HUES64 (cell line): ENCODE data around the gene TPRN.

Source experiments
- H3K27ac ChIP-seq: 2 replicates; pipeline ENCODE4 v1.7.0; 2013; ENCODE audit warnings: low read depth, low read length, inconsistent platforms
- H3K27me3 ChIP-seq: 2 replicates; pipeline ENCODE4 v1.6.1; 2013; ENCODE audit warnings: mild to moderate bottlenecking, low read length; ENCODE audit not compliant: insufficient read depth
- H3K36me3 ChIP-seq: 2 replicates; pipeline ENCODE4 v1.6.1; 2013; ENCODE audit warnings: mild to moderate bottlenecking, low read length; ENCODE audit not compliant: insufficient read depth
- H3K4me1 ChIP-seq: 2 replicates; pipeline ENCODE4 v1.6.1; 2013; ENCODE audit warnings: mild to moderate bottlenecking, low read length, moderate library complexity; ENCODE audit not compliant: insufficient read depth
- H3K4me3 ChIP-seq: 2 replicates; pipeline ENCODE4 v1.5.1; 2013; ENCODE audit warnings: mild to moderate bottlenecking, low read length, moderate library complexity
- H3K9ac ChIP-seq: 2 replicates; pipeline ENCODE4 v1.6.1; 2013; ENCODE audit warnings: mild to moderate bottlenecking, low read depth, low read length
- H3K9me3 ChIP-seq: 2 replicates; pipeline ENCODE4 v1.6.1; 2013; ENCODE audit warnings: low read depth, low read length; ENCODE audit not compliant: insufficient read depth
- WGBS: fragments of 150-250, 120-280 bp; methylation state at CpG from one replicate; pipeline ENCODE4 v1.1.7; 2013; ENCODE audit warnings: missing lambda C conversion rate; 5-methylcytosine and 5-hydroxymethylcytosine counted together

TPRN gene

DNA sequence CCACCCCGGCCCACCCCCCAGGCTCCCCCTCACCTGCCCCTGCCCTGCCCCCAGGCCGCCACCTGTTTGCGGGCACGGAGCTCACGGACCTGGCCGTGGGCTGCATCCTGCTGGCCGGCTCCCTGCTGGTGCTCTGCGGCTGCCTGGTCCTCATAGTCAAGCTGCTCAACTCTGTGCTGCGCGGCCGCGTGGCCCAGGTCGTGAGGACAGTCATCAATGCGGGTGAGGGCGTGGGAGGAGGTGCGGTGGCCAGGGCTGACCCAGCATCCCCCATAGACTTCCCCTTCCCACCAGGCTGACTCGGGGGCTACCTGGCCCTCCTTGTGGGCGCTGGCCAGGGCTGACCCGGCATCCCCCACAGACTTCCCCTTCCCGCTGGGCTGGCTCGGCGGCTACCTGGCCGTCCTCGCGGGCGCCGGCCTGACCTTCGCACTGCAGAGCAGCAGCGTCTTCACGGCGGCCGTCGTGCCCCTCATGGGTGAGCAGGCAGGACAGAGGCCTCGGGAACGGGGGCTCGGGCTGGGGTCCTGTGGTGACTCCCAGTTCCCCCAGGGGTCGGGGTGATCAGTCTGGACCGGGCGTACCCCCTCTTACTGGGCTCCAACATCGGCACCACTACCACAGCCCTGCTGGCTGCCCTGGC is 33.6 kb upstream of the TPRN start:
- no peaks in the 10 kb centered on the region for H3K9me3 ChIP-seq
- H3K4me3 ChIP-seq: no peak overlapping the region
- no peaks in the 10 kb centered on the region for H3K36me3 ChIP-seq
- no peaks in the 10 kb centered on the region for H3K27me3 ChIP-seq
- no peak overlapping the region for H3K27ac ChIP-seq
- no peak overlapping the region for H3K9ac ChIP-seq
- WGBS: 90% methylated on average over 39 of the region's 40 CpGs
- H3K4me1 ChIP-seq: peaks cover 6% of the 10 kb centered on the region

- no peaks in the 10 kb centered on the region for H3K27me3 ChIP-seq
- no peaks in the 10 kb centered on the region for H3K36me3 ChIP-seq
- no peak overlapping the region for H3K4me3 ChIP-seq
- H3K9me3 ChIP-seq: no peaks in the 10 kb centered on the region
- 89% methylated on average over 40 of the region's 40 CpGs for WGBS
- no peak overlapping the region; the same call in 1 of the 2 replicates for H3K9ac ChIP-seq
- H3K27ac ChIP-seq: no peak overlapping the region
- peaks cover 6% of the 10 kb centered on the region for H3K4me1 ChIP-seq
Observed at GRCh38 chr9:137233143-137233980, 32.8 kb upstream of the TPRN start.

- Histone ChIP-seq H3K4me3 (no peak overlapping the region), H3K36me3 (no peaks in the 10 kb centered on the region), H3K27me3 (no peaks in the 10 kb centered on the region), H3K27ac (no peak overlapping the region), H3K9me3 (no peaks in the 10 kb centered on the region), H3K4me1 (peaks cover 6% of the 10 kb centered on the region), H3K9ac (no peak overlapping the region)
- WGBS: 92% methylated on average over 24 of the region's 24 CpGs
Observed at GRCh38 chr9:137232510-137232909, 32.0 kb upstream of the TPRN start.

- Histone ChIP-seq H3K36me3 (no peaks in the 10 kb centered on the region), H3K9me3 (no peaks in the 10 kb centered on the region), H3K27me3 (no peaks in the 10 kb centered on the region), H3K9ac (no peak overlapping the region), H3K27ac (no peak overlapping the region), H3K4me1 (peaks cover 5% of the 10 kb centered on the region), H3K4me3 (no peak overlapping the region)
- 91% methylated on average over 10 of the region's 10 CpGs for WGBS
Observed at GRCh38 chr9:137232101-137232500, 31.6 kb upstream of the TPRN start.

DNA sequence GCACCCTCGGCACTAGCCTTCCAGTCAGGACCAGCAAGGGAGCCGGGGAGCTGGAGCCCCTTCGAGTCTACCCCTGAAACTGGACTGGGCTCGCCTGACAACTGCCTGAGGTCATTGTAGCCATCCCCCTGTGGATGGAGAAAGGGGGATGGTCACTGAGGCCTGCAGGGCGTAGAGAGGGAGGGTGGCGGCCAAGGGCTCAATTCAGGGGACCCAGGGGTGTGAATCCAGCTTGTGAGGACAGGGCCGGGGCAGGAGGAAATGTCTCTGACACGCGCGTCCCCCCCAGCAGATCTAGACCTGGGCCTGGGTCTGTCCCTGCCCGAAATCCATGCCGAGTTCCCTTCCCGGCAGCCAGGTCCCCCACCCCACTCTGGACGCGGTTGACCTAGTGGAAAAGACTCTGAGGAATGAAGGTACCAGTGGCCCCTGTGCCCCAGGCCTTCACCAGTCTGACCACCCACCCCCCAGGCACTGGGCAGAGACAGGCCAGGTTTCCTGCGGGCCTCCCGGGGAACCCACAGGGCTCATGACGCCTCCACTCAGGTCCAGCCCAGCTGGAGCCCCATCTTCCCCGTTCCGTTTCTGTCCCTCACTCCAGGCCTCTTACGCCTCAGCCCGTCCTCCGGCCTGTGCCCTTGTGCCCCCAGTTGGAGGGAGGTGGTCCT is 31.0 kb upstream of the TPRN start:
- Histone ChIP-seq H3K27me3 (no peaks in the 10 kb centered on the region), H3K4me3 (no peak overlapping the region), H3K4me1 (no peaks in the 10 kb centered on the region), H3K9me3 (no peaks in the 10 kb centered on the region), H3K9ac (no peak overlapping the region), H3K27ac (no peak overlapping the region), H3K36me3 (no peaks in the 10 kb centered on the region)
- WGBS: 93% methylated on average over 23 of the region's 23 CpGs

- Histone ChIP-seq H3K27me3 (no peaks in the 10 kb centered on the region), H3K36me3 (no peaks in the 10 kb centered on the region), H3K27ac (no peak within 1 kb of the TSS), H3K4me1 (no peaks in the 10 kb centered on the region), H3K9me3 (no peaks in the 10 kb centered on the region), H3K9ac (no peak within 1 kb of the TSS), H3K4me3 (no peak within 1 kb of the TSS)
- 89% methylated on average over 14 of the region's 14 CpGs for WGBS
Observed at GRCh38 chr9:137230705-137231371, 30.3 kb upstream of the TPRN start, which contains the start of gene SLC34A3. TSS of gene SLC34A3 (plus strand) at chr9:137230901. CDS start at chr9:137231703, 802 bp downstream.

DNA sequence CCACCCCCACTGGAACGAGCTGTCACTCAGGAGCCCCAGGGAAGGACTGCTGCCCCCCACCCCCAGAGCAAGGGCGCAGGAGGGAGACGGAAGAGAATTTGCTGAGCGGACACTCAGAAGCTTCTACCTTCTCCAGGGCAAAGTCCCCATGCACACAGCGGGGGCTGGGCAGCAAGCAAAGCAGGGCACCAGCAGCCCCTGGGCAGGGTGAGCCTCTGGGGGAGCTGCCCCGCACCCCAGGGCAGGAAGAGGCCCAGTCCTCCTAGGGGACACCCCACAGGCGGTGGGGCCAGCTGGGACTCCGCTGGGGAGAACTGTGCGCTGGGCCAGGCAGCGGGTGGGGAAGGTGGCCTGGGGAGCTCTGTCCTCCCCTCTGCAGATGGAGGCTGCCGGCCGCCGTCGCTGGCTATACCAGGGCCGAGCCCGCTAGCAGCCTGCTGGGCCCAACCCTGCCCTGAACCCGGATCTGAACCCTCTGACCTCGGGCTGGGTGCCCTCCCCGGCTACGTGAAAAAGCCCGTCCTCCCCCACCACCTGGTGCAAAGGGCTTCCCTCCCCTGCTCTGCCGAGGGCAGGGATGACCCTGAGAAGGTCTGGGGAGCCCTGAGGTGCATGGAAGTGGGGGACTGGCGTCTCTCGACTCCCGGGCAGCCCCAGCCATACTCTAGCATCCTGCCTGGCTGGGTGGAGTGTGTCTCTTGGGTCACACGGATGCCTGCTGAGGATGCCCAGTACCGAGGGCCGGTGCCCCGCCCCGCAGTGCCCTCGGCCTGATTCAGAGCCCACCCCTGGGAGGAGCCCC is 29.6 kb upstream of the TPRN start:
- no peaks in the 10 kb centered on the region for H3K9me3 ChIP-seq
- no peaks in the 10 kb centered on the region for H3K27me3 ChIP-seq
- no peaks in the 10 kb centered on the region for H3K4me1 ChIP-seq
- H3K9ac ChIP-seq: no peak overlapping the region
- no peak overlapping the region for H3K4me3 ChIP-seq
- no peaks in the 10 kb centered on the region for H3K36me3 ChIP-seq
- H3K27ac ChIP-seq: no peak overlapping the region
- WGBS: 85% methylated on average over 31 of the region's 31 CpGs

DNA sequence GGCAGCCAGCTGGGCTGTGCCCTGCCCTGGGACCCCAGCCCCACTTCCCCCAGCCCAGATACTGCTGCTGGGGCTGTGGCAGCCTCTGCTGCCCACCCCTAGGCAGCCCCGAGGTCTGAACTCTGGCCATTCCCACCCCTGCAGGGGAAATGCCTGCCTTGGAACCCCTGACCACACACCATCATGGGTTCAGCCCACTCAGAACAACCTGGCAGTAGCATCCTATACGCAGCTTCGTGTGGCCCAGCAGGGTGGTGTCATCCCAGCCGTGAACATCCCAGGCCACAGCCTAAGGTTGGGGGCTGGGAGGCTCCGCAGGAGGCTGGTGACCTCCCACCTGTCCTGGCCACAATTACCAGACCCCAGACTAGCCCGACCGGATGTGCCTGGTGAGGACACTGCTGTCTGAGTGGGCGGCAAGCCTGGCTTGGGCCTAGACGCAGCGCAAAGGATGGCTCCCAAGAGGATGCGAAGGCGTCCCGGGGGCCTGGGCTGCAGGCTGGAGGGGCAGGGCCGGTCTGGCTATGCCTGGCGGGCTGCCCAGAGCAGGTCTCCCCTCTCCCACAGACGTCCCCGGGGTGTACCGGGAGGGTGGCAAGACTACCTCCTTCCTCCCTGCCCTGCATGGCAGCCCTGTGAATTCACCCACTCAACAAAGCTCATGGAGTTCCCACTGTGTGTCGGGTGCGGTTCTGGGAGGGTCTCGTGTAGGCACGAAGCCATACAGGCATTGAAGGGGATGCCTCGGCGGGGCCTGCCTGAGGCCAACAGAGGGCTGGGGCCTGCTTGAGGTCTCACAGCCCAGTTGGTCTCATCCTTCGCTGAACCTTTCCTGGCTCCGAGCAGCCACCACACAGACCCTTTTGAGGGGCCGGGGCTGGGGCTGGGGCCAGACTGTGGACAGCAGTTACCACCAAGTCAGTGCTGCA is 28.7 kb upstream of the TPRN start:
- no peak overlapping the region for H3K27ac ChIP-seq
- H3K4me1 ChIP-seq: no peaks in the 10 kb centered on the region
- H3K9me3 ChIP-seq: no peaks in the 10 kb centered on the region
- 91% methylated on average over 27 of the region's 27 CpGs for WGBS
- no peaks in the 10 kb centered on the region for H3K36me3 ChIP-seq
- no peak overlapping the region for H3K4me3 ChIP-seq
- H3K27me3 ChIP-seq: no peaks in the 10 kb centered on the region
- H3K9ac ChIP-seq: no peak overlapping the region

DNA sequence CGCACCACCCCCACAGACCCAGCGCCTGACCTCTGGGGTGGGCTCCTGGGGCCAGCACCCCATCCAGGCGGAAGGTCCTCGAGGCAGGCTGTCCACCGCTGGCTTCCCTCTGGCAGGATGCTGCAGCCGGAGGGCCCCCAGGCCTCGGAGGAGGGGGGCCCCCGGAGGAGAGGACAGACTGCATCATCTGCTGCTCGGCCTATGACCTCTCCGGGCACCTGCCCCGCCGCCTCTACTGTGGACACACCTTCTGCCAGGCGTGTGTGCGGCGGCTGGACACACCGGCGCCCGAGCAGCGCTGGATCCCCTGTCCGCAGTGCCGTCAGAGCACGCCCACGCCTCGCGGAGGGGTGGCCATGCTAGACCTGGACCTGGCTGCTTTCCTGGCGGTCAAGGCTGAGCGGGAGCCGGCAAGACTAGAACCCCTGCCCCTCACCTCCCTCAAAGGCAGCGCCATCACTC is 28.0 kb upstream of the TPRN start:
- Histone ChIP-seq H3K9me3 (no peaks in the 10 kb centered on the region), H3K4me3 (no peak overlapping the region), H3K27me3 (no peaks in the 10 kb centered on the region), H3K9ac (no peak overlapping the region), H3K4me1 (no peaks in the 10 kb centered on the region; the same call in 1 of the 2 replicates), H3K27ac (no peak overlapping the region), H3K36me3 (no peaks in the 10 kb centered on the region)
- WGBS: 93% methylated on average over 29 of the region's 29 CpGs
